HCT116 (cell line): ENCODE data around the gene DLG2. TPM values are rescaled to one million over a fixed set of nuclear protein-coding genes. Genes with fewer than 3 reads are reported as not detected.

ENCODE experiments used
- ATAC-seq: fragments of 200-7000 bp; cut with Tn5 transposase; 2 replicates; pipeline ENCODE4 v1.9.1; 2020; ENCODE audit warnings: mild to moderate bottlenecking, moderate library complexity
- BruUV-seq: library from RNA; stranded (reverse); fragments of 400-500 nt; replicated peaks from 2 replicates; lab custom pipeline; 2021; lab: Mats Ljungman, UMichigan
- CTCF ChIA-PET: fragments of 300-600 bp; sonication (Branson Sonifier 250); formaldehyde crosslinking; loops from one replicate; lab custom pipeline; 2021; ENCODE audit warnings: antibody characterized with exemption; lab: Charles Lee
- POLR2A ChIA-PET: fragments of 300-600, 350-600 bp; sonication (Branson Sonifier 250); formaldehyde crosslinking; loops from one replicate; lab custom pipeline; 2021; ENCODE audit warnings: antibody characterized with exemption; lab: Charles Lee
- RAD21 ChIA-PET, 2 experiments: fragments of 300-600 bp; sonication (Branson Sonifier 250); formaldehyde crosslinking; loops; one replicate each; lab custom pipeline; 2023; ENCODE audit warnings: low total read pairs in 2 of 2; ENCODE audit not compliant: uncharacterized antibody in 2 of 2, unreplicated experiment in 2 of 2, low non-redundant PET in 1 of 2; lab: Charles Lee
- DNase-seq: peaks from one replicate; pipeline ENCODE4 v3.0.0-alpha.2; 2010; ENCODE audit warnings: low read depth, low spot score
- H2AFZ ChIP-seq: fragments of 200-600 bp; shearing (Covaris generic), sonication (generic); 2 replicates; pipeline ENCODE4 v1.6.1; 2017; ENCODE audit warnings: low read depth, mixed run types, mixed read lengths, antibody characterized with exemption, low read length; ENCODE audit not compliant: poor library complexity, severe bottlenecking
- H3K27ac ChIP-seq: 2 replicates; pipeline ENCODE4 v1.5.1; 2012; ENCODE audit warnings: low read depth, low read length
- H3K27me3 ChIP-seq: fragments of 200-600 bp; sonication (generic); 2 replicates; pipeline ENCODE4 v1.6.1; 2016; ENCODE audit warnings: mixed run types, low read length, mixed read lengths; ENCODE audit not compliant: insufficient read depth
- H3K36me3 ChIP-seq, 2 experiments: fragments of 200-500 bp in 1 of 2; fragments of 200-600 bp in 1 of 2; sonication (Bioruptor generic) in 1 of 2; sonication (generic) in 1 of 2; 2 replicates each; pipeline versions ENCODE4 v1.5.1 to v1.6.1; 2014 to 2016; ENCODE audit warnings: low read length in 2 of 2, inconsistent platforms in 1 of 2, mixed read lengths in 1 of 2, mixed run types in 1 of 2; ENCODE audit not compliant: insufficient read depth in 2 of 2, control insufficient read depth in 1 of 2
- H3K4me1 ChIP-seq, 2 experiments: fragments of 200-600 bp in 1 of 2; sonication (generic) in 1 of 2; 2 replicates each; pipeline versions ENCODE4 v1.5.1 to v1.6.1; 2012 to 2017; ENCODE audit warnings: low read length in 2 of 2, inconsistent platforms in 1 of 2, mild to moderate bottlenecking in 1 of 2, mixed read lengths in 1 of 2, mixed run types in 1 of 2, moderate library complexity in 1 of 2; ENCODE audit not compliant: insufficient read depth in 2 of 2, control insufficient read depth in 1 of 2
- H3K4me2 ChIP-seq: fragments of 200-600 bp; sonication (generic); 2 replicates; pipeline ENCODE4 v1.6.1; 2017; ENCODE audit warnings: mixed run types, low read length, mixed read lengths
- H3K4me3 ChIP-seq, 2 experiments: fragments of 200-600 bp in 1 of 2; sonication (generic) in 1 of 2; replicated peaks in 1 of 2; 2 replicates each; pipeline ENCODE4 v1.5.1; 2011 to 2016; ENCODE audit warnings: low read length in 2 of 2, control low read depth in 1 of 2, low read depth in 1 of 2, mild to moderate bottlenecking in 1 of 2, mixed read lengths in 1 of 2, mixed run types in 1 of 2
- H3K79me2 ChIP-seq: fragments of 200-600 bp; sonication (generic); 2 replicates; pipeline ENCODE4 v1.6.1; 2017; ENCODE audit warnings: mild to moderate bottlenecking, mixed run types, low read length, moderate library complexity, mixed read lengths; ENCODE audit not compliant: insufficient read depth
- H3K9ac ChIP-seq: fragments of 200-600 bp; sonication (generic); 2 replicates; pipeline ENCODE4 v1.6.1; 2016; ENCODE audit warnings: low read length, mixed read lengths
- H3K9me2 ChIP-seq: fragments of 200-600 bp; sonication (generic), shearing (Covaris generic); 2 replicates; pipeline ENCODE4 v1.6.1; 2017; ENCODE audit warnings: mixed run types, mild to moderate bottlenecking, moderate library complexity; ENCODE audit not compliant: insufficient read depth
- H3K9me3 ChIP-seq, 2 experiments: fragments of 200-500 bp in 1 of 2; fragments of 200-600 bp in 1 of 2; sonication (Bioruptor generic) in 1 of 2; sonication (generic) in 1 of 2; 2 replicates each; pipeline ENCODE4 v1.6.1; 2014 to 2017; ENCODE audit warnings: low read length in 2 of 2, mixed read lengths in 2 of 2, inconsistent platforms in 1 of 2, low read depth in 1 of 2, mild to moderate bottlenecking in 1 of 2, mixed run types in 1 of 2, moderate library complexity in 1 of 2; ENCODE audit not compliant: control insufficient read depth in 1 of 2, insufficient read depth in 1 of 2
- H4K20me1 ChIP-seq: fragments of 200-600 bp; sonication (generic), shearing (Covaris generic); 2 replicates; pipeline ENCODE4 v1.6.1; 2017; ENCODE audit warnings: mixed run types, mild to moderate bottlenecking, moderate library complexity; ENCODE audit not compliant: insufficient read depth
- EZH2phosphoT487 ChIP-seq: fragments of 200-600 bp; IDR thresholded peaks from 2 replicates; pipeline ENCODE4 v1.6.1; 2018; ENCODE audit warnings: antibody characterized with exemption, borderline replicate concordance
- FOSL1 ChIP-seq: IDR thresholded peaks from 2 replicates; pipeline ENCODE4 v1.6.1; 2012; ENCODE audit warnings: low read depth
- JUND ChIP-seq: IDR thresholded peaks from 2 replicates; pipeline ENCODE4 v1.6.1; 2012
- POLR2A ChIP-seq: IDR thresholded peaks from 2 replicates; pipeline ENCODE4 v1.7.0; 2011; ENCODE audit warnings: borderline replicate concordance; ENCODE audit not compliant: insufficient read depth, insufficient read length; ENCODE audit errors: extremely low read depth
- SIN3A ChIP-seq: IDR thresholded peaks from 2 replicates; pipeline ENCODE4 v1.6.1; 2012; ENCODE audit warnings: low read depth
- SP1 ChIP-seq: IDR thresholded peaks from 2 replicates; pipeline ENCODE4 v1.6.1; 2012; ENCODE audit warnings: low read depth
- ZFX ChIP-seq: fragments of 450-650 bp; IDR thresholded peaks from 2 replicates; pipeline ENCODE4 v1.6.1; 2017
- intact Hi-C: fragments of 100-400 bp; cut with micrococcal nuclease; formaldehyde crosslinking; loops from 2 replicates; pipeline ENCODE4 v1.10.0; 2022
- total RNA-seq: library from RNA; stranded (reverse); gene quantifications from one replicate; pipeline ENCODE4 v1.2.1, GENCODE V29; 2021; ENCODE audit not compliant: unreplicated experiment
- TF ChIP-seq, protein P1 (sequence below), 3 experiments: fragments of 200-600 bp in 1 of 3; sonication (generic) in 1 of 3; IDR thresholded peaks in 2 of 3; conservative IDR thresholded peaks in 1 of 3; 2 replicates each; pipeline ENCODE4 v1.5.1; 2012 to 2017; ENCODE audit warnings: low read depth in 2 of 3, low read length in 2 of 3, antibody characterized with exemption in 1 of 3, borderline replicate concordance in 1 of 3, control low read depth in 1 of 3, mild to moderate bottlenecking in 1 of 3, mixed read lengths in 1 of 3, mixed run types in 1 of 3, moderate library complexity in 1 of 3; ENCODE audit not compliant: insufficient read depth in 1 of 3
- TF ChIP-seq, protein P2 (sequence below): IDR thresholded peaks from 2 replicates; pipeline ENCODE4 v1.6.1; 2012
- TF ChIP-seq, protein P3 (sequence below): IDR thresholded peaks from 2 replicates; pipeline ENCODE4 v1.6.1; 2011; ENCODE audit warnings: mild to moderate bottlenecking, low read length, moderate library complexity; ENCODE audit not compliant: insufficient replicate concordance; ENCODE audit errors: extremely low read depth
- TF ChIP-seq, protein P4 (sequence below): IDR thresholded peaks from 2 replicates; pipeline ENCODE4 v1.6.1; 2012; ENCODE audit warnings: low read depth

The DLG2 gene
- total RNA-seq, 1 experiment from 2014 or later: 2.4 TPM

DNA sequence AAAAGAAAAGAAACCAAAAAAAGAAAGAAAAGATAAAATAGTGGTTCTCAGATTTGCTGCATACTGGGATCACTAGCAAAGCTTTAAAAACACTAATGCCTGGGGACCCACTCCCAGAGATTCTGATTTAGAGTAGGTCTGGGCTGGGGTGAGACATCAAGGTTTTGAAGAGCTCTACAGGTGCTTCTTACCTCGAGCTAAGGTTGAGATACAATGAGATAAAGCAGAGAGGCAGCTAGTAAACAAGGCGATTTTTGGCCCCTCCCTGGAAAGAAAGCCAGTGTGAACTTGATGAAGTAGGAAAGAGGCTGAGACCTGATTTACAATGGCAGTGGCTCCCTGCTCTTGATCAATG, 2013.4 kb downstream of the DLG2 start:
- intact Hi-C loops: no loop called here
- no peaks in the 10 kb centered on the region for H3K79me2 ChIP-seq
- ChIA-PET RAD21 (no interaction called here), CTCF (no interaction called here), POLR2A (no interaction called here)
- no TSS peak for BruUV-seq
- H3K4me1 ChIP-seq: no peaks in the 10 kb centered on the region
- DNase-seq: no peak
- H4K20me1 ChIP-seq: no peaks in the 10 kb centered on the region
- TF ChIP-seq, protein P1, sequence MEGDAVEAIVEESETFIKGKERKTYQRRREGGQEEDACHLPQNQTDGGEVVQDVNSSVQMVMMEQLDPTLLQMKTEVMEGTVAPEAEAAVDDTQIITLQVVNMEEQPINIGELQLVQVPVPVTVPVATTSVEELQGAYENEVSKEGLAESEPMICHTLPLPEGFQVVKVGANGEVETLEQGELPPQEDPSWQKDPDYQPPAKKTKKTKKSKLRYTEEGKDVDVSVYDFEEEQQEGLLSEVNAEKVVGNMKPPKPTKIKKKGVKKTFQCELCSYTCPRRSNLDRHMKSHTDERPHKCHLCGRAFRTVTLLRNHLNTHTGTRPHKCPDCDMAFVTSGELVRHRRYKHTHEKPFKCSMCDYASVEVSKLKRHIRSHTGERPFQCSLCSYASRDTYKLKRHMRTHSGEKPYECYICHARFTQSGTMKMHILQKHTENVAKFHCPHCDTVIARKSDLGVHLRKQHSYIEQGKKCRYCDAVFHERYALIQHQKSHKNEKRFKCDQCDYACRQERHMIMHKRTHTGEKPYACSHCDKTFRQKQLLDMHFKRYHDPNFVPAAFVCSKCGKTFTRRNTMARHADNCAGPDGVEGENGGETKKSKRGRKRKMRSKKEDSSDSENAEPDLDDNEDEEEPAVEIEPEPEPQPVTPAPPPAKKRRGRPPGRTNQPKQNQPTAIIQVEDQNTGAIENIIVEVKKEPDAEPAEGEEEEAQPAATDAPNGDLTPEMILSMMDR (IDR thresholded peaks at IDR 0.05 in 2 of 3, conservative IDR thresholded peaks at IDR 0.05 in 1 of 3; ENCODE audit: borderline replicate concordance in 1 of 3, insufficient read depth in 1 of 3, low read depth in 2 of 3, low read length in 2 of 3): no peak
- TF ChIP-seq FOSL1 (no peak), SP1 (no peak), SIN3A (no peak), EZH2phosphoT487 (no peak), POLR2A (no peak)
- TF ChIP-seq, protein P2, sequence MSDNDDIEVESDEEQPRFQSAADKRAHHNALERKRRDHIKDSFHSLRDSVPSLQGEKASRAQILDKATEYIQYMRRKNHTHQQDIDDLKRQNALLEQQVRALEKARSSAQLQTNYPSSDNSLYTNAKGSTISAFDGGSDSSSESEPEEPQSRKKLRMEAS: no peak
- H3K4me2 ChIP-seq: no peak overlapping the region
- H3K27me3 ChIP-seq: peaks cover 18% of the 10 kb centered on the region; the same call in 1 of the 2 replicates
- no peaks in the 10 kb centered on the region for H3K9me3 ChIP-seq
- ATAC-seq: no peak
- H3K4me3 ChIP-seq: no peak overlapping the region
- no peaks in the 10 kb centered on the region for H3K9me2 ChIP-seq
- H3K36me3 ChIP-seq: no peaks in the 10 kb centered on the region
- no peak overlapping the region for H2AFZ ChIP-seq
- no peak overlapping the region for H3K9ac ChIP-seq
- no peak overlapping the region for H3K27ac ChIP-seq

DNA sequence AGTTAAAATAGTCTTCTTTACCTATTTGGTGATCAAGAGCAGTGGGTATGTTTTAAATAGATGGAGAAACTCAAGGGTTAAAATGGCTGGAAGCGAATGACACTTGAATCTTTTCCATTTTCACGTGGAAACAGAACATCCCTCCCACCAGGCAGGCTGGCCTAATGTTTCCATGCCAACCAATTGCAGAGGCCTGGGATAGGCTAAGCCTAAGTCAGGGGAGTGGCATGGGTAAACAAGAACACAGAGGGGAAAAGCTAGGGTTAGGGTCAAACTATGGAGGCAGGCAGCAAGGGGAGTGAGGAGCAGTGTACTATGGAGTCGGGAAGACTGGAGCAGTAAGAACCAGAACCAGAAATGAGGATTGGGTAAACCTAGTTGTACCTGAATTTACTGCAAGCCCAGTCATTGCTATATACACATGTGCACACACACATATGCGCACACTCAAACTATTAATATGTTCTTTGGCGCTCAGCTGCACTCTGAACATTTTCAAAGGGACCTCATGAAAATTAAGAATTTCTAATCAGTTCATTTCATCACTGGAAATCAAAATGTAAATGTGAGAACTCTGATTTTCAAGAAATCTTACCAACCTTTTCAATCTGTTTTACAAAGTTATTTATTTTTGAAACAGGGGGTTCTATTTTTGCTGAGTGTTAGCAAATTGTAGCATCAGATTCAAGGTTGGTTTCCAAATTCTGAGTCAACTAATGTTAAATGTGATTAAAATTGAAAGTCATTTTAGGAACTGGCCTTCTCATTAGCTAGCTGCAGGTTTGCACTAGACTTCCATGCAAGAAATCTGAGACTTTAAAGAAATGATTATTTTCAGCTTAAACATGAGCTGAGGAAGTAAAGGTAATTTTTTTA, 2014.0 kb downstream of the DLG2 start:
- intact Hi-C loops: no loop called here
- DNase-seq (no peak), ATAC-seq (no peak)
- Histone ChIP-seq H3K4me3 (no peak overlapping the region), H3K27ac (no peak overlapping the region), H3K27me3 (peaks cover 18% of the 10 kb centered on the region; the same call in 1 of the 2 replicates), H3K4me1 (no peaks in the 10 kb centered on the region), H3K4me2 (no peak overlapping the region), H3K9me3 (no peaks in the 10 kb centered on the region), H3K9me2 (no peaks in the 10 kb centered on the region), H2AFZ (no peak overlapping the region), H3K36me3 (no peaks in the 10 kb centered on the region), H4K20me1 (no peaks in the 10 kb centered on the region), H3K9ac (no peak overlapping the region), H3K79me2 (no peaks in the 10 kb centered on the region)
- ChIA-PET POLR2A (no interaction called here), CTCF (no interaction called here), RAD21 (no interaction called here)
- no TSS peak for BruUV-seq
- TF ChIP-seq, protein P3, sequence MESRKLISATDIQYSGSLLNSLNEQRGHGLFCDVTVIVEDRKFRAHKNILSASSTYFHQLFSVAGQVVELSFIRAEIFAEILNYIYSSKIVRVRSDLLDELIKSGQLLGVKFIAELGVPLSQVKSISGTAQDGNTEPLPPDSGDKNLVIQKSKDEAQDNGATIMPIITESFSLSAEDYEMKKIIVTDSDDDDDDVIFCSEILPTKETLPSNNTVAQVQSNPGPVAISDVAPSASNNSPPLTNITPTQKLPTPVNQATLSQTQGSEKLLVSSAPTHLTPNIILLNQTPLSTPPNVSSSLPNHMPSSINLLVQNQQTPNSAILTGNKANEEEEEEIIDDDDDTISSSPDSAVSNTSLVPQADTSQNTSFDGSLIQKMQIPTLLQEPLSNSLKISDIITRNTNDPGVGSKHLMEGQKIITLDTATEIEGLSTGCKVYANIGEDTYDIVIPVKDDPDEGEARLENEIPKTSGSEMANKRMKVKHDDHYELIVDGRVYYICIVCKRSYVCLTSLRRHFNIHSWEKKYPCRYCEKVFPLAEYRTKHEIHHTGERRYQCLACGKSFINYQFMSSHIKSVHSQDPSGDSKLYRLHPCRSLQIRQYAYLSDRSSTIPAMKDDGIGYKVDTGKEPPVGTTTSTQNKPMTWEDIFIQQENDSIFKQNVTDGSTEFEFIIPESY: no peak
- TF ChIP-seq ZFX (no peak), JUND (no peak)
- TF ChIP-seq, protein P4, sequence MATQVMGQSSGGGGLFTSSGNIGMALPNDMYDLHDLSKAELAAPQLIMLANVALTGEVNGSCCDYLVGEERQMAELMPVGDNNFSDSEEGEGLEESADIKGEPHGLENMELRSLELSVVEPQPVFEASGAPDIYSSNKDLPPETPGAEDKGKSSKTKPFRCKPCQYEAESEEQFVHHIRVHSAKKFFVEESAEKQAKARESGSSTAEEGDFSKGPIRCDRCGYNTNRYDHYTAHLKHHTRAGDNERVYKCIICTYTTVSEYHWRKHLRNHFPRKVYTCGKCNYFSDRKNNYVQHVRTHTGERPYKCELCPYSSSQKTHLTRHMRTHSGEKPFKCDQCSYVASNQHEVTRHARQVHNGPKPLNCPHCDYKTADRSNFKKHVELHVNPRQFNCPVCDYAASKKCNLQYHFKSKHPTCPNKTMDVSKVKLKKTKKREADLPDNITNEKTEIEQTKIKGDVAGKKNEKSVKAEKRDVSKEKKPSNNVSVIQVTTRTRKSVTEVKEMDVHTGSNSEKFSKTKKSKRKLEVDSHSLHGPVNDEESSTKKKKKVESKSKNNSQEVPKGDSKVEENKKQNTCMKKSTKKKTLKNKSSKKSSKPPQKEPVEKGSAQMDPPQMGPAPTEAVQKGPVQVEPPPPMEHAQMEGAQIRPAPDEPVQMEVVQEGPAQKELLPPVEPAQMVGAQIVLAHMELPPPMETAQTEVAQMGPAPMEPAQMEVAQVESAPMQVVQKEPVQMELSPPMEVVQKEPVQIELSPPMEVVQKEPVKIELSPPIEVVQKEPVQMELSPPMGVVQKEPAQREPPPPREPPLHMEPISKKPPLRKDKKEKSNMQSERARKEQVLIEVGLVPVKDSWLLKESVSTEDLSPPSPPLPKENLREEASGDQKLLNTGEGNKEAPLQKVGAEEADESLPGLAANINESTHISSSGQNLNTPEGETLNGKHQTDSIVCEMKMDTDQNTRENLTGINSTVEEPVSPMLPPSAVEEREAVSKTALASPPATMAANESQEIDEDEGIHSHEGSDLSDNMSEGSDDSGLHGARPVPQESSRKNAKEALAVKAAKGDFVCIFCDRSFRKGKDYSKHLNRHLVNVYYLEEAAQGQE: no peak
